ENCODE results near the gene GPR148. TPM values are rescaled to one million over a fixed set of nuclear protein-coding genes. Genes with fewer than 3 reads are reported as not detected.
"Not testable (repeated sequence)": the region's sequence is repeated elsewhere in the genome, so short reads cannot be mapped to it uniquely, and the experiment has no call there.

Gene GPR148
- polyA plus RNA-seq, 4 donors = 0.04 to 0.22 TPM; not detected in 2

- DNase-seq (no peak), FAIRE-seq (no peak)
- H3K27ac ChIP-seq (ENCODE audit: low read depth in 1 of 3, low read length in 2 of 3) = peak overlapping the region in 1 of 3 donors; percentile 56
- no peaks in the 10 kb centered on the region for H3K9me3 ChIP-seq (ENCODE audit: control insufficient read depth in 2 of 2, insufficient read depth in 1 of 2, low read depth in 1 of 2, low read length in 1 of 2)
- peaks cover 0 to 28% (median 0%) of the 10 kb centered on the region in 3 donors for H3K27me3 ChIP-seq (ENCODE audit: control insufficient read depth in 3 of 3, insufficient read depth in 3 of 3, low read length in 3 of 3)
- WGBS, 3 donors = 15 to 20% (median 17%) methylated on average over 20 of the region's 20 CpGs
- no peaks in the 10 kb centered on the region for H3K36me3 ChIP-seq (ENCODE audit: control insufficient read depth in 3 of 3, insufficient read depth in 2 of 3, low read depth in 1 of 3, low read length in 3 of 3)
- peaks cover 0 to 10% (median 0%) of the 10 kb centered on the region in 3 donors for H3K4me1 ChIP-seq (ENCODE audit: control insufficient read depth in 3 of 3, insufficient read depth in 2 of 3, low read depth in 1 of 3, low read length in 2 of 3)
- H3K4me3 ChIP-seq (ENCODE audit: low read depth in 1 of 3, low read length in 3 of 3) = peak overlapping the region in 2 of 3 donors; percentile 16 to 51
These were observed 2.2 kb upstream of the GPR148 start for GRCh38 chr2:130726614-130727180.

DNA sequence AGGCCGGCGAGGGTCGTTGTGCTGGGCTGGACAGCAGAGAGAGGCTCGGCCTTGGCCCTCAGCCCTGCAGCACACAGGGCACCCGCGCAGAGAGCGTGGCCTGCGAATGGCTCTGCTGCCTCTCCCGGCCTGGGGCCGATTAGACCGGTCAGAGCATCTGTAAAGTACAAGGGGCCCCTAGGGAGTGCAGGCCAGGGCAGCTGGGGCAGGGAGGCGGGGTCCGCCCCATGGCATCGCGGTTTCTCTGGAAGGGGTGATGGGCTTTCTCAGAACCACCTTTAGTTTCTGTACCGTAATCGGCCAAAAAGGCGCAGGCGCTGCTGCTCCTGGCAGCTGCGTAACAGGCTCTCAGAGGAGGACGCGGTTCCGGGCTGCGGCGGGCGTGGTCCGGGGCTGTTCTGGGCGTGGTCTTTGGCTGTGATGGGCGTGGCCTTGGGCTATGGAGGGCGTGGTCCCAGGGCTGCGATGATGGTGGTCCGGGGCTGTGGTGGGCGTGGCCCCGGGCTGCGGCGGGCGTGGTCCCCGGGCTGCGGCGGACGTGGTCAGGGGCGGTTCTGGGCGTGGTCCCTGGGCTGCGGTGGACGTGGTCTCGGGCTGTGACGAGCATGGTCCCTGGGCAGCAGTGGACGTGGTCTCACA is 1.5 kb upstream of the GPR148 start:
- peak; percentile 43 to 76 for DNase-seq
- Histone ChIP-seq H3K27me3 (ENCODE audit: control insufficient read depth in 3 of 3, insufficient read depth in 3 of 3, low read length in 3 of 3) (peaks cover 0 to 28% (median 0%) of the 10 kb centered on the region in 3 donors), H3K9me3 (ENCODE audit: control insufficient read depth in 2 of 2, insufficient read depth in 1 of 2, low read depth in 1 of 2, low read length in 1 of 2) (no peaks in the 10 kb centered on the region), H3K4me3 (ENCODE audit: low read depth in 1 of 3, low read length in 3 of 3) (peak overlapping the region; percentile 16 to 52 (median 51)), H3K4me1 (ENCODE audit: control insufficient read depth in 3 of 3, insufficient read depth in 2 of 3, low read depth in 1 of 3, low read length in 2 of 3) (peaks cover 0 to 10% (median 0%) of the 10 kb centered on the region in 3 donors), H3K27ac (ENCODE audit: low read depth in 1 of 3, low read length in 2 of 3) (peak overlapping the region; percentile 29 to 61 (median 34)), H3K36me3 (ENCODE audit: control insufficient read depth in 3 of 3, insufficient read depth in 2 of 3, low read depth in 1 of 3, low read length in 3 of 3) (no peaks in the 10 kb centered on the region)
- no peak for FAIRE-seq
- WGBS, 3 donors = 1 to 6% (median 3%) methylated on average over 38 to 48 of the region's 48 CpGs

DNA sequence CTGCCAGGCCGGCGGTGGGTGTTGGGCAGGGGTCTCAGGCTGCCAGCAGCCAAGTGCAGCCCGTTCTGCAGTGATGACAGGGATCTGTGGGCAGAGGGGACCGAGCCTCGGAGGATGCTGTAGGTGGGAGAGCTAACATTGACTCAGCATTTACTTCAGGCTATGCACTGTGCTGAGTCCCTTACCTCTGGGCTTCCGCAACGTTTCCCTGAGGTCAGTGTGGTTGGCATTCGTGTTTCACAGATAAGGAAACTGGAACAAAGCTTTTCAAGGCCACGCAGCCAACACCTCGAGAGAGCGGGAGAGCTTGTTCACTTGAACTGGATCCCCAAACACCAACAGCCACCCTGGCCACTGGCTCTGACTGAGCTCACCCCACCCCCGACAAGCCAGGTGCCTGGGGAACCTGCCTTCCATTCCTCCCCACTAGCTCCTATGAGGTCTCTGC is 839 bp upstream of the GPR148 start:
- no peaks in the 10 kb centered on the region for H3K36me3 ChIP-seq (ENCODE audit: control insufficient read depth in 3 of 3, insufficient read depth in 2 of 3, low read depth in 1 of 3, low read length in 3 of 3)
- DNase-seq (peak in 1 of 2 donors; percentile 26), FAIRE-seq (no peak)
- peaks cover 0 to 28% (median 0%) of the 10 kb centered on the region in 3 donors for H3K27me3 ChIP-seq (ENCODE audit: control insufficient read depth in 3 of 3, insufficient read depth in 3 of 3, low read length in 3 of 3)
- peak overlapping the region; percentile 8 to 61 (median 29) for H3K27ac ChIP-seq (ENCODE audit: low read depth in 1 of 3, low read length in 2 of 3)
- H3K4me1 ChIP-seq (ENCODE audit: control insufficient read depth in 3 of 3, insufficient read depth in 2 of 3, low read depth in 1 of 3, low read length in 2 of 3) = peaks cover 0 to 10% (median 0%) of the 10 kb centered on the region in 3 donors
- peak overlapping the region in 2 of 3 donors; percentile 19 to 52 for H3K4me3 ChIP-seq (ENCODE audit: low read depth in 1 of 3, low read length in 3 of 3)
- 9 to 15% (median 13%) methylated on average over 12 of the region's 12 CpGs for WGBS, 3 donors
- H3K9me3 ChIP-seq (ENCODE audit: control insufficient read depth in 2 of 2, insufficient read depth in 1 of 2, low read depth in 1 of 2, low read length in 1 of 2) = no peaks in the 10 kb centered on the region

DNA sequence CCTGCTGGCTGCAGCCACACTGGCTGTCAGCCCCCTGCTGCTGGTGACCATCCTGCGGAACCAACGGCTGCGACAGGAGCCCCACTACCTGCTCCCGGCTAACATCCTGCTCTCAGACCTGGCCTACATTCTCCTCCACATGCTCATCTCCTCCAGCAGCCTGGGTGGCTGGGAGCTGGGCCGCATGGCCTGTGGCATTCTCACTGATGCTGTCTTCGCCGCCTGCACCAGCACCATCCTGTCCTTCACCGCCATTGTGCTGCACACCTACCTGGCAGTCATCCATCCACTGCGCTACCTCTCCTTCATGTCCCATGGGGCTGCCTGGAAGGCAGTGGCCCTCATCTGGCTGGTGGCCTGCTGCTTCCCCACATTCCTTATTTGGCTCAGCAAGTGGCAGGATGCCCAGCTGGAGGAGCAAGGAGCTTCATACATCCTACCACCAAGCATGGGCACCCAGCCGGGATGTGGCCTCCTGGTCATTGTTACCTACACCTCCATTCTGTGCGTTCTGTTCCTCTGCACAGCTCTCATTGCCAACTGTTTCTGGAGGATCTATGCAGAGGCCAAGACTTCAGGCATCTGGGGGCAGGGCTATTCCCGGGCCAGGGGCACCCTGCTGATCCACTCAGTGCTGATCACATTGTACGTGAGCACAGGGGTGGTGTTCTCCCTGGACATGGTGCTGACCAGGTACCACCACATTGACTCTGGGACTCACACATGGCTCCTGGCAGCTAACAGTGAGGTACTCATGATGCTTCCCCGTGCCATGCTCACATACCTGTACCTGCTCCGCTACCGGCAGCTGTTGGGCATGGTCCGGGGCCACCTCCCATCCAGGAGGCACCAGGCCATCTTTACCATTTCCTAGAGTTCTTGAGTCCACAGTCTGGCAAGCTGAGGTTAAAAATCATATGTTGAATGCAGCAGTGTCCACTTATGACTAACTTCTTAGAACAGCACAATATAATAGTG is 741 bp downstream of the GPR148 start:
- Histone ChIP-seq H3K4me1 (ENCODE audit: control insufficient read depth in 3 of 3, insufficient read depth in 2 of 3, low read depth in 1 of 3, low read length in 2 of 3) (peaks cover 0 to 10% (median 0%) of the 10 kb centered on the region in 3 donors), H3K9me3 (ENCODE audit: control insufficient read depth in 2 of 2, insufficient read depth in 1 of 2, low read depth in 1 of 2, low read length in 1 of 2) (no peaks in the 10 kb centered on the region), H3K4me3 (ENCODE audit: low read depth in 1 of 3, low read length in 3 of 3) (no peak overlapping the region), H3K27ac (ENCODE audit: low read depth in 1 of 3, low read length in 2 of 3) (no peak overlapping the region), H3K36me3 (ENCODE audit: control insufficient read depth in 3 of 3, insufficient read depth in 2 of 3, low read depth in 1 of 3, low read length in 3 of 3) (no peaks in the 10 kb centered on the region), H3K27me3 (ENCODE audit: control insufficient read depth in 3 of 3, insufficient read depth in 3 of 3, low read length in 3 of 3) (peaks cover 0 to 28% (median 0%) of the 10 kb centered on the region in 3 donors)
- DNase-seq (no peak), FAIRE-seq (no peak)
- 92 to 94% (median 93%) methylated on average over 17 of the region's 17 CpGs for WGBS, 3 donors

DNA sequence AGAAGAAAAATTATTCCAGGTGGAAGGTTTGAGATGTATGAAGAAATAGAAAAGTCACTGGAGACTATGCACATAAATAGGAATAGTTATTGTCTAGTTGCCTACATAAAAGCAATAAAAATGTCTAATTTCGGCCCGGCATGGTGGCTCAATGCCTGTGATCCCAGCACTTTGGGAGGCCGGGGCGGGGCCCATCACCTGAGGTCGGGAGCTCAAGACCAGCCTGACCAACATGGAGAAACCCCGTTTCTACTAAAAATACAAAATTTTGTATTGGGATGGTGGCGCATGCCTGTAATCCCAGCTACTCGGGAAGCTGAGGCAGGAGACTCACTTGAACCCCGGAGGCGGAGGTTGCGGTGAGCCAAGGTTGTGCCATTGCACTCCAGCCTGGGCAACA is 3.4 kb downstream of the GPR148 start:
- H3K27me3 ChIP-seq (ENCODE audit: control insufficient read depth in 3 of 3, insufficient read depth in 3 of 3, low read length in 3 of 3) = peaks cover 0 to 16% (median 0%) of the 10 kb centered on the region in 3 donors
- H3K27ac ChIP-seq (ENCODE audit: low read depth in 1 of 3, low read length in 2 of 3); DNase-seq; H3K36me3 ChIP-seq (ENCODE audit: control insufficient read depth in 3 of 3, insufficient read depth in 2 of 3, low read depth in 1 of 3, low read length in 3 of 3); H3K9me3 ChIP-seq (ENCODE audit: control insufficient read depth in 2 of 2, insufficient read depth in 1 of 2, low read depth in 1 of 2, low read length in 1 of 2); H3K4me3 ChIP-seq (ENCODE audit: low read depth in 1 of 3, low read length in 3 of 3); H3K4me1 ChIP-seq (ENCODE audit: control insufficient read depth in 3 of 3, insufficient read depth in 2 of 3, low read depth in 1 of 3, low read length in 2 of 3); FAIRE-seq: not testable (repeated sequence)
- 86 to 94% (median 91%) methylated on average over 11 of the region's 11 CpGs for WGBS, 3 donors

GRCh38 chr2:130735200-130735599 is 6.3 kb downstream of the GPR148 start:
- no peaks in the 10 kb centered on the region for H3K36me3 ChIP-seq (ENCODE audit: control insufficient read depth in 3 of 3, insufficient read depth in 2 of 3, low read depth in 1 of 3, low read length in 3 of 3)
- H3K4me3 ChIP-seq (ENCODE audit: low read depth in 1 of 3, low read length in 3 of 3) = no peak overlapping the region
- WGBS, 3 donors = 94 to 98% (median 96%) methylated on average over 3 of the region's 3 CpGs
- no peaks in the 10 kb centered on the region for H3K27me3 ChIP-seq (ENCODE audit: control insufficient read depth in 3 of 3, insufficient read depth in 3 of 3, low read length in 3 of 3)
- DNase-seq (no peak), FAIRE-seq (no peak)
- no peaks in the 10 kb centered on the region for H3K4me1 ChIP-seq (ENCODE audit: control insufficient read depth in 3 of 3, insufficient read depth in 2 of 3, low read depth in 1 of 3, low read length in 2 of 3)
- H3K9me3 ChIP-seq (ENCODE audit: control insufficient read depth in 2 of 2, insufficient read depth in 1 of 2, low read depth in 1 of 2, low read length in 1 of 2) = no peaks in the 10 kb centered on the region
- H3K27ac ChIP-seq (ENCODE audit: low read depth in 1 of 3, low read length in 2 of 3) = no peak overlapping the region

DNA sequence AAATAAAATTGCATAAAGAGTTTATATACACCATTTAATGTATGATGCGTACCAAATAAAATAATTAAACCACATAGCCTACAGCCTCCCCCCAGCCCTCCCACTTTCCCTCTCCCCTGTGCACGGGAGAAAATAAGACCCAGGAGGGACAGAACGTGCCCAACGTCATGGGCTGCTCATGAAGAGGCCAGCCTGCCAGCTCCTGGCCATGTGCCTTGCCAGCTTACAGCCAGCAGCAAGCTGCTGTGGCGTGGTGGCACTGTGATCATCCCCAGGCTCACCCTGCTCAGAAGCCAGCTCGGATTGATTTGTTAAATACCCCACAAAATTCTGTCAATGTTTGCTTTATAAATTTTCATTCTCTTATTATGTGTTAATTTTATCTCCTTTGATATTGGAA is 7.6 kb downstream of the GPR148 start:
- DNase-seq (no peak), FAIRE-seq (no peak)
- peaks cover 0 to 2% (median 0%) of the 10 kb centered on the region in 3 donors for H3K27me3 ChIP-seq (ENCODE audit: control insufficient read depth in 3 of 3, insufficient read depth in 3 of 3, low read length in 3 of 3)
- no peak overlapping the region for H3K27ac ChIP-seq (ENCODE audit: low read depth in 1 of 3, low read length in 2 of 3)
- no peaks in the 10 kb centered on the region for H3K36me3 ChIP-seq (ENCODE audit: control insufficient read depth in 3 of 3, insufficient read depth in 2 of 3, low read depth in 1 of 3, low read length in 3 of 3)
- H3K4me1 ChIP-seq (ENCODE audit: control insufficient read depth in 3 of 3, insufficient read depth in 2 of 3, low read depth in 1 of 3, low read length in 2 of 3) = no peaks in the 10 kb centered on the region
- no peaks in the 10 kb centered on the region for H3K9me3 ChIP-seq (ENCODE audit: control insufficient read depth in 2 of 2, insufficient read depth in 1 of 2, low read depth in 1 of 2, low read length in 1 of 2)
- H3K4me3 ChIP-seq (ENCODE audit: low read depth in 1 of 3, low read length in 3 of 3) = no peak overlapping the region
- WGBS, 3 donors = 78 to 80% (median 79%) methylated on average over 6 of the region's 6 CpGs

GRCh38 chr2:130737592-130737991 is 8.7 kb downstream of the GPR148 start:
- 88% methylated on average over 14 of the region's 14 CpGs for WGBS, 3 donors
- no peaks in the 10 kb centered on the region for H3K9me3 ChIP-seq (ENCODE audit: control insufficient read depth in 2 of 2, insufficient read depth in 1 of 2, low read depth in 1 of 2, low read length in 1 of 2)
- H3K36me3 ChIP-seq (ENCODE audit: control insufficient read depth in 3 of 3, insufficient read depth in 2 of 3, low read depth in 1 of 3, low read length in 3 of 3) = no peaks in the 10 kb centered on the region
- no peaks in the 10 kb centered on the region for H3K4me1 ChIP-seq (ENCODE audit: control insufficient read depth in 3 of 3, insufficient read depth in 2 of 3, low read depth in 1 of 3, low read length in 2 of 3)
- no peak overlapping the region for H3K4me3 ChIP-seq (ENCODE audit: low read depth in 1 of 3, low read length in 3 of 3)
- DNase-seq (no peak), FAIRE-seq (no peak)
- H3K27ac ChIP-seq (ENCODE audit: low read depth in 1 of 3, low read length in 2 of 3) = no peak overlapping the region
- peaks cover 0 to 2% (median 0%) of the 10 kb centered on the region in 3 donors for H3K27me3 ChIP-seq (ENCODE audit: control insufficient read depth in 3 of 3, insufficient read depth in 3 of 3, low read length in 3 of 3)
